ENCODE data around the gene BCKDK.

Gene BCKDK

GRCh38 chr16:31130899-31131298 is 22.7 kb downstream of the BCKDK start:
- Histone ChIP-seq H3K27me3 (ENCODE audit: insufficient read depth, poor library complexity, severe bottlenecking) (no peaks in the 10 kb centered on the region), H3K4me3 (replicated peaks; ENCODE audit: insufficient read depth, low read length) (no peak overlapping the region), H3K27ac (replicated peaks) (0 out of 2 replicates have a peak overlapping the region, but pooled peaks have one; percentile 13)
- TF ChIP-seq, protein P1, sequence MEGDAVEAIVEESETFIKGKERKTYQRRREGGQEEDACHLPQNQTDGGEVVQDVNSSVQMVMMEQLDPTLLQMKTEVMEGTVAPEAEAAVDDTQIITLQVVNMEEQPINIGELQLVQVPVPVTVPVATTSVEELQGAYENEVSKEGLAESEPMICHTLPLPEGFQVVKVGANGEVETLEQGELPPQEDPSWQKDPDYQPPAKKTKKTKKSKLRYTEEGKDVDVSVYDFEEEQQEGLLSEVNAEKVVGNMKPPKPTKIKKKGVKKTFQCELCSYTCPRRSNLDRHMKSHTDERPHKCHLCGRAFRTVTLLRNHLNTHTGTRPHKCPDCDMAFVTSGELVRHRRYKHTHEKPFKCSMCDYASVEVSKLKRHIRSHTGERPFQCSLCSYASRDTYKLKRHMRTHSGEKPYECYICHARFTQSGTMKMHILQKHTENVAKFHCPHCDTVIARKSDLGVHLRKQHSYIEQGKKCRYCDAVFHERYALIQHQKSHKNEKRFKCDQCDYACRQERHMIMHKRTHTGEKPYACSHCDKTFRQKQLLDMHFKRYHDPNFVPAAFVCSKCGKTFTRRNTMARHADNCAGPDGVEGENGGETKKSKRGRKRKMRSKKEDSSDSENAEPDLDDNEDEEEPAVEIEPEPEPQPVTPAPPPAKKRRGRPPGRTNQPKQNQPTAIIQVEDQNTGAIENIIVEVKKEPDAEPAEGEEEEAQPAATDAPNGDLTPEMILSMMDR (IDR thresholded peaks at IDR 0.05; ENCODE audit: insufficient read depth, low read length) = no peak
- TF ChIP-seq POLR2AphosphoS5 (IDR thresholded peaks at IDR 0.05; ENCODE audit: low read depth) (no peak), GABPA (IDR thresholded peaks at IDR 0.05; ENCODE audit: low read depth) (no peak), SPI1 (IDR thresholded peaks at IDR 0.05; ENCODE audit: borderline replicate concordance, low read depth) (no peak)
- TF ChIP-seq, protein P2, sequence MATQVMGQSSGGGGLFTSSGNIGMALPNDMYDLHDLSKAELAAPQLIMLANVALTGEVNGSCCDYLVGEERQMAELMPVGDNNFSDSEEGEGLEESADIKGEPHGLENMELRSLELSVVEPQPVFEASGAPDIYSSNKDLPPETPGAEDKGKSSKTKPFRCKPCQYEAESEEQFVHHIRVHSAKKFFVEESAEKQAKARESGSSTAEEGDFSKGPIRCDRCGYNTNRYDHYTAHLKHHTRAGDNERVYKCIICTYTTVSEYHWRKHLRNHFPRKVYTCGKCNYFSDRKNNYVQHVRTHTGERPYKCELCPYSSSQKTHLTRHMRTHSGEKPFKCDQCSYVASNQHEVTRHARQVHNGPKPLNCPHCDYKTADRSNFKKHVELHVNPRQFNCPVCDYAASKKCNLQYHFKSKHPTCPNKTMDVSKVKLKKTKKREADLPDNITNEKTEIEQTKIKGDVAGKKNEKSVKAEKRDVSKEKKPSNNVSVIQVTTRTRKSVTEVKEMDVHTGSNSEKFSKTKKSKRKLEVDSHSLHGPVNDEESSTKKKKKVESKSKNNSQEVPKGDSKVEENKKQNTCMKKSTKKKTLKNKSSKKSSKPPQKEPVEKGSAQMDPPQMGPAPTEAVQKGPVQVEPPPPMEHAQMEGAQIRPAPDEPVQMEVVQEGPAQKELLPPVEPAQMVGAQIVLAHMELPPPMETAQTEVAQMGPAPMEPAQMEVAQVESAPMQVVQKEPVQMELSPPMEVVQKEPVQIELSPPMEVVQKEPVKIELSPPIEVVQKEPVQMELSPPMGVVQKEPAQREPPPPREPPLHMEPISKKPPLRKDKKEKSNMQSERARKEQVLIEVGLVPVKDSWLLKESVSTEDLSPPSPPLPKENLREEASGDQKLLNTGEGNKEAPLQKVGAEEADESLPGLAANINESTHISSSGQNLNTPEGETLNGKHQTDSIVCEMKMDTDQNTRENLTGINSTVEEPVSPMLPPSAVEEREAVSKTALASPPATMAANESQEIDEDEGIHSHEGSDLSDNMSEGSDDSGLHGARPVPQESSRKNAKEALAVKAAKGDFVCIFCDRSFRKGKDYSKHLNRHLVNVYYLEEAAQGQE (IDR thresholded peaks at IDR 0.05; ENCODE audit: insufficient replicate concordance, low read depth) = no peak
- no peak for DNase-seq (ENCODE audit: low read depth in 1 of 2, low spot score in 1 of 2)

DNA sequence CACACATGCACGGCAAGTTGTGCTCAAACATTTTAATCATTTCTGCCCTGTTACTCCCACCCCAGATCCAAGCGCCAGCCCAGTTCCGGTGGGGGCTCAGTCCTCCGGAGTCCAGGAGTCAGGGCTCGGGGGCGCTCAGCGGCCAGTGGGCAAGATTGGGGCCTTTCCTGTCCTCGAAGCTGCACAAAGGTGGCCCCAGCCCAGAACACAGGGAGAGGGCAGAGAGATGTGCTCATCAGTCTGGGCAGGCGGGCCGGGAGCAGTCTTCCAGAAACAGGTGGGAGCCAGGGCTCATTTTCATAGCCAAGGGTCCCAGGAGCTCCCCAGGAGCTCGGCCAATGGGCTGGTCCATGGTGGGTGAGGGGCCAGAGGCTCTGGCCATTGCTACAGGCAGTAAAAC is 23.2 kb downstream of the BCKDK start:
- TF ChIP-seq, protein P1 (IDR thresholded peaks at IDR 0.05; ENCODE audit: insufficient read depth, low read length) = no peak
- TF ChIP-seq SPI1 (IDR thresholded peaks at IDR 0.05; ENCODE audit: borderline replicate concordance, low read depth) = no peak
- TF ChIP-seq POLR2AphosphoS5 (IDR thresholded peaks at IDR 0.05; ENCODE audit: low read depth) = no peak
- TF ChIP-seq, protein P2 (IDR thresholded peaks at IDR 0.05; ENCODE audit: insufficient replicate concordance, low read depth) = no peak
- no peak for TF ChIP-seq GABPA (IDR thresholded peaks at IDR 0.05; ENCODE audit: low read depth)
- no peak for DNase-seq (ENCODE audit: low read depth in 1 of 2, low spot score in 1 of 2)
- Histone ChIP-seq H3K4me3 (replicated peaks; ENCODE audit: insufficient read depth, low read length) (no peak overlapping the region), H3K27ac (replicated peaks) (0 out of 2 replicates have a peak overlapping the region, but pooled peaks have one; percentile 13), H3K27me3 (ENCODE audit: insufficient read depth, poor library complexity, severe bottlenecking) (no peaks in the 10 kb centered on the region)

DNA sequence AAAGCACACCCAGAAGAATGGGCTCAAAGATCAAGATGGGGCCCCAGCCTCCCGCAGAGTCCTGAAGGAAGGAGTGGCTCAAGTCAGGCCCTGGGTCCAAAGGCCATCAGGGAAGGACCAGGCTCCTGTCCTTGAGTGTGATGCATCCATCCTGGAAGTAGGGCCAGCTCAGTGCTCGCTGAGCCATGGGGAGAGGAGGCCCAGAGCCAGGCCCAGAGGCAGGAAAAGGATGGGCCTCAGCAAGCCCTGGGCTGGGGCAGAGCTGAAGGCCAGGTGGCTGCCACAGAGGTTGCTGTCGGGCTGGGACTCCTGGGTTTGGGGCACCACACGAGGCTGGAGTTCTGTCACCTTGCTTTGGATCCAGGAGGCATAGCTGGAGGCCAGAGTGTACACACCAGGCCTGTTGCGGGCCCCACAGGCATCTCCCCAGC is 23.7 kb downstream of the BCKDK start:
- no peaks in the 10 kb centered on the region for H3K27me3 ChIP-seq (ENCODE audit: insufficient read depth, poor library complexity, severe bottlenecking)
- H3K27ac ChIP-seq (replicated peaks) = no peak overlapping the region
- H3K4me3 ChIP-seq (replicated peaks; ENCODE audit: insufficient read depth, low read length) = no peak overlapping the region
- TF ChIP-seq, protein P1 (IDR thresholded peaks at IDR 0.05; ENCODE audit: insufficient read depth, low read length) = no peak
- TF ChIP-seq POLR2AphosphoS5 (IDR thresholded peaks at IDR 0.05; ENCODE audit: low read depth) = no peak
- TF ChIP-seq, protein P2 (IDR thresholded peaks at IDR 0.05; ENCODE audit: insufficient replicate concordance, low read depth) = no peak
- no peak for TF ChIP-seq SPI1 (IDR thresholded peaks at IDR 0.05; ENCODE audit: borderline replicate concordance, low read depth)
- DNase-seq (ENCODE audit: low read depth in 1 of 2, low spot score in 1 of 2) = no peak

Data from HL-60 (cell line).